Ovary (tissue), 9 donors: ENCODE data around the gene PROM2. TPM values are rescaled to one million over a fixed set of nuclear protein-coding genes. Genes with fewer than 3 reads are reported as not detected.

Experiments used
- DNase-seq, 5 donors: peaks; one replicate each; pipeline ENCODE4 v3.0.0-alpha.2; 2019 to 2020
- H3K27ac ChIP-seq, 2 donors: fragments of 200-600 bp; one replicate each; pipeline versions ENCODE4 v1.5.1 to v1.8.0; 2019 to 2022
- H3K27me3 ChIP-seq: fragments of 200-600 bp; one replicate; pipeline ENCODE4 v1.8.0; 2022
- H3K36me3 ChIP-seq: fragments of 200-600 bp; sonication (generic); one replicate; pipeline ENCODE4 v1.5.1; 2019
- H3K4me1 ChIP-seq: one replicate; pipeline ENCODE4 v1.8.1; 2013; ENCODE audit warnings: mild to moderate bottlenecking, moderate library complexity; ENCODE audit not compliant: insufficient read depth
- H3K4me3 ChIP-seq: fragments of 200-600 bp; sonication (generic); one replicate; pipeline ENCODE4 v1.5.1; 2017
- H3K9me3 ChIP-seq, 2 donors: fragments of 200-600 bp in 1 of 2; sonication (generic) in 1 of 2; one replicate each; pipeline versions ENCODE4 v1.5.1 to v1.8.1; 2013 to 2019; ENCODE audit warnings: mild to moderate bottlenecking in 1 of 2, moderate library complexity in 1 of 2
- EP300 ChIP-seq: sonication (generic); formaldehyde crosslinking; IDR thresholded peaks from one replicate; pipeline ENCODE4 v1.6.1; 2017; ENCODE audit warnings: antibody characterized with exemption
- POLR2A ChIP-seq: fragments of 450-650 bp; IDR thresholded peaks from one replicate; pipeline ENCODE4 v1.6.1; 2017; ENCODE audit warnings: antibody characterized with exemption, mild to moderate bottlenecking, moderate library complexity
- WGBS, 3 donors: extraction: QIAGEN DNeasy Blood & Tissue Kit in 1 of 3; methylation state at CpG; one replicate each; pipeline versions ENCODE4 v1.1.5 to v1.1.7; 2013 to 2017; 5-methylcytosine and 5-hydroxymethylcytosine counted together
- intact Hi-C, 4 donors: fragments of 100-400 bp; cut with DNase I; formaldehyde crosslinking; loops; one replicate each; pipeline versions ENCODE4 v1.11.0 to v1.15.1; 2022 to 2023
- polyA plus RNA-seq, 2 donors: library from polyadenylated mRNA; stranded (reverse); fragments of 200-250 nt in 1 of 2; fragments of 350-450 nt in 1 of 2; fragmentation: Illumina TruSeq in 1 of 2; extraction: RNeasy Lipid Tissue Mini Kit (QIAGEN cat#74804) in 1 of 2; gene quantifications; one replicate each; pipeline ENCODE4 v1.2.3, GENCODE V29; 2013 to 2014
- total RNA-seq, 7 donors: library from RNA; depleted of rRNA in 2 of 7; stranded (reverse); fragments of >200 nt in 2 of 7; fragmentation: NEBNext Ultra II Directional in 3 of 7; extraction: Animal tissue kit (Norgen Biotek cat#: 25700) in 3 of 7; gene quantifications; one replicate each; pipeline versions ENCODE4 v1.1.0 to v1.2.4, GENCODE V29; 2016 to 2023
- TF ChIP-seq, protein P1 (sequence below), 3 donors: fragments of 450-650 bp in 2 of 3; fragments of 200-600 bp in 1 of 3; IDR thresholded peaks; one replicate each; pipeline versions ENCODE4 v1.5.1 to v1.8.0; 2016 to 2022; ENCODE audit warnings: antibody characterized with exemption in 3 of 3, mild to moderate bottlenecking in 1 of 3
- donor health status: DM: no; HTN: no; CAD: no; lungs with moderate emphysema.
- donor health status: DM: no; HTN: no; CAD: no.
- donor health status: Bipolar disorder and iron deficiency.
- donor health status: DM: yes; HTN: yes; CAD: no.
- donor health status: DM: no; HTN: no; CAD: no.
- donor health status: DM: yes; HTN: yes; CAD: no.

Gene PROM2
- total and polyA plus RNA-seq, 9 donors, result 0.37 to 5.1 (median 3.4) TPM

DNA sequence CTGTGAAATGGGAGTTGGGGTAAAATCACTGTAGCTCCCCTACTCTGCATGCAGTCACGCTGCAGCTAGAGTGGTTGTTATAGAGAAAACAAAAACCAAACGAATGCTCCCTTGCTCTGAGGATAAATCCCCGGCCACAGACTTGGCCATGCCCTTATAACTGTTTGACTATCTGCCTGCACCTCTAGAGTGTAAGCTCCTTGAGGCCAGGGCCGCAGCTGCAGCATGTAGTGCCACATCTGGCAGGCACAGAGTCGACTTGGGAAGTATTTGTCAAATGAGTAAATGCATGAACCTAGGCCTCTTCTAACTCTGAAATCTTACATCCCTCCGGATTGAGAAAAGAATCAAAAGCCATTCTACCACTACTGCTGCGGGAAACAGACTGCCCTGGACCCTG, 58.8 kb downstream of the PROM2 start:
- H3K36me3 ChIP-seq, result no peaks in the 10 kb centered on the region
- no peak overlapping the region for H3K27ac ChIP-seq
- TF ChIP-seq, protein P1, sequence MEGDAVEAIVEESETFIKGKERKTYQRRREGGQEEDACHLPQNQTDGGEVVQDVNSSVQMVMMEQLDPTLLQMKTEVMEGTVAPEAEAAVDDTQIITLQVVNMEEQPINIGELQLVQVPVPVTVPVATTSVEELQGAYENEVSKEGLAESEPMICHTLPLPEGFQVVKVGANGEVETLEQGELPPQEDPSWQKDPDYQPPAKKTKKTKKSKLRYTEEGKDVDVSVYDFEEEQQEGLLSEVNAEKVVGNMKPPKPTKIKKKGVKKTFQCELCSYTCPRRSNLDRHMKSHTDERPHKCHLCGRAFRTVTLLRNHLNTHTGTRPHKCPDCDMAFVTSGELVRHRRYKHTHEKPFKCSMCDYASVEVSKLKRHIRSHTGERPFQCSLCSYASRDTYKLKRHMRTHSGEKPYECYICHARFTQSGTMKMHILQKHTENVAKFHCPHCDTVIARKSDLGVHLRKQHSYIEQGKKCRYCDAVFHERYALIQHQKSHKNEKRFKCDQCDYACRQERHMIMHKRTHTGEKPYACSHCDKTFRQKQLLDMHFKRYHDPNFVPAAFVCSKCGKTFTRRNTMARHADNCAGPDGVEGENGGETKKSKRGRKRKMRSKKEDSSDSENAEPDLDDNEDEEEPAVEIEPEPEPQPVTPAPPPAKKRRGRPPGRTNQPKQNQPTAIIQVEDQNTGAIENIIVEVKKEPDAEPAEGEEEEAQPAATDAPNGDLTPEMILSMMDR (IDR thresholded peaks at IDR 0.05), result no peak
- TF ChIP-seq POLR2A, result no peak
- TF ChIP-seq EP300, result no peak
- no peaks in the 10 kb centered on the region for H3K4me1 ChIP-seq
- H3K4me3 ChIP-seq, result no peak overlapping the region
- WGBS, 3 donors, result 78 to 91% (median 79%) methylated on average over 7 of the region's 7 CpGs
- no peaks in the 10 kb centered on the region for H3K9me3 ChIP-seq
- no peak for DNase-seq
- intact Hi-C loops, result no loop called here
- no peaks in the 10 kb centered on the region for H3K27me3 ChIP-seq

DNA sequence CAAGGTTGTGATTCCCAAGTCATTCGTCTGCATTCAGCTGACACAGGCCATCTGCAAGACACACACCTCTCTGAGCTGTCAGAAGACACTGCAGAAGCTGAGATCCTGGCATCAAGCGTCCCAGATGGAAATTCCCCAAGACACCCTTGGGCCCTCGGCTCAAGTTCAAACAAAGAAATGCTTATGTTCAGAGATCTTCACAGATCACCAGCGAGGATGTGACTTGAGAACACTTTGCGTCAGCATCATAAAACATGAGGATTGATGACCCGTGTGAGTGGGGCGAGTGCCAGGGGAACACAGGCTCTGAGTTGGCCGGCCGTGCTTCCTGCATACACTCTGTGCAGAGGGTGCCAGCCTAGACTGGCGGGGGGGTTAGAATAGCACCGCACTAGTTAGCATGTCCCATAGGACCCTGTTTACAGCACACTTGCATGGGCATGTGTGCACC, 59.7 kb downstream of the PROM2 start:
- TF ChIP-seq, protein P1 (IDR thresholded peaks at IDR 0.05), result no peak
- TF ChIP-seq EP300, result no peak
- TF ChIP-seq POLR2A, result no peak
- H3K27me3 ChIP-seq, result no peaks in the 10 kb centered on the region
- no peaks in the 10 kb centered on the region for H3K4me1 ChIP-seq
- H3K4me3 ChIP-seq, result no peak overlapping the region
- no peaks in the 10 kb centered on the region for H3K36me3 ChIP-seq
- no peak overlapping the region for H3K27ac ChIP-seq
- intact Hi-C loops, result no loop called here
- DNase-seq, result no peak
- no peaks in the 10 kb centered on the region for H3K9me3 ChIP-seq
- 27 to 85% (median 28%) methylated on average over 11 of the region's 11 CpGs for WGBS, 3 donors

DNA sequence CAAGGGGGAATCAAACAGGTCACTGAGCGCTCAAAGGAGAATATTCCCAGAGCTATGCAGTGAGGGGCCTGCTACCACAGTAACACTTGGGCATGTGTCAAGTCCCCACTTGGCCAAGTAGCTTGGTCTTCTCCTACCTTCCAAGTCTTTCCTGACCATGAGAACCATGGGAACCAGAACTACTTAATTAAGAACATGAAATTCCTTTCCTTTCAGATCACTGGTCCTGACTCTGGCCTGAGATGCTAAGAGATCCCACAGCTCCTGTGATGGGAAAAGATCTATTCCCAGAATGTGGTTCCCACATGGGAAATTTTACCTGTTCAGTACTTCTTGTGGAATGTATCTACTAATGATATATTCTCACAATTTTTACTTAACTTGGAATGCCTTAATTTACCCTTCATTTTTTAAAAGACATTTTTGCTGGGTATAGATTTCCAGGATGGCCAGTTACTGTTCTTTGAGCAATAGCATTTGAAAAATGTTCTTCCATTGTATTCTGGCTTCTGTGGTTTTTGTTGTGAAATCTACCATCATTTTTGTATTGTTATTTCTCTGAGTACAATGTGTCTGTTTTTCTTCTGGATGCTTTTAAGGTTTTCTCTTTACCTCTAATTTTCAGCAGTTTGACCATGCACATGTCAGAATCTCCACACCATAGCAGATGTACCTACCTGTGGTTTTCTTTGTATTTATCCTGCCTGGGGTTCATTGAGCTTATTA, 60.8 kb downstream of the PROM2 start:
- Histone ChIP-seq H3K4me1 (no peaks in the 10 kb centered on the region), H3K4me3 (no peak overlapping the region), H3K36me3 (no peaks in the 10 kb centered on the region), H3K27me3 (no peaks in the 10 kb centered on the region), H3K9me3 (no peaks in the 10 kb centered on the region), H3K27ac (no peak overlapping the region)
- WGBS, 3 donors, result 91 to 100% (median 100%) methylated on average over 1 of the region's 1 CpG
- no peak for DNase-seq
- no peak for TF ChIP-seq EP300
- TF ChIP-seq, protein P1 (IDR thresholded peaks at IDR 0.05), result no peak
- no peak for TF ChIP-seq POLR2A
- intact Hi-C loops, result no loop called here

DNA sequence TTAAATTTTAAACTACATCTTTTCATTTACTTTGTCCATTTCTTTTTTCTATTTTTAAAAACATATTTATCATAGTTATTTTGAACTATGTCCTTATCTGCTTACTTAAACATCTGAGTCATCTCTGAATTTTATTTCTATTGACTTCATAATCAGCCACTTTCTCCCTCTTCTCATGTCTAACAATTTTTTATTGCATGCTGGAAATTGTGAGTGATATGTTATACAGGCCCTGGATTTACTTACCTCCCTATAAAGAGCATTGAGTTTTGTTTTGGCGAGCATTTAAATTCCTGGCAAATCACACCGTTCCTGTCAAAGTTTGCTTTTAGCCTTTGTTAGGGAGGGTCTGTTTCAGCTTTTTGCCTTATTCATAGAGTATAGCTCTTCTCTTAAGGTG, 62.2 kb downstream of the PROM2 start:
- intact Hi-C loops, result no loop called here
- DNase-seq, result no peak
- H3K4me3 ChIP-seq, result no peak overlapping the region
- H3K36me3 ChIP-seq, result no peaks in the 10 kb centered on the region
- H3K9me3 ChIP-seq, result no peaks in the 10 kb centered on the region
- 49 to 60% (median 56%) methylated on average over 2 of the region's 2 CpGs for WGBS, 3 donors
- H3K27ac ChIP-seq, result no peak overlapping the region
- TF ChIP-seq POLR2A (no peak), EP300 (no peak)
- TF ChIP-seq, protein P1 (IDR thresholded peaks at IDR 0.05), result no peak
- H3K4me1 ChIP-seq, result no peaks in the 10 kb centered on the region
- no peaks in the 10 kb centered on the region for H3K27me3 ChIP-seq
